Mesenchymal stem cell (in vitro differentiated cells and primary cell): ENCODE results near the gene APBB1IP.
"Not testable (repeated sequence)": the region's sequence is repeated elsewhere in the genome, so short reads cannot be mapped to it uniquely, and the experiment has no call there.

Source experiments
- DNase-seq: peaks from one replicate; pipeline ENCODE4 v3.0.0-alpha.2; 2013
- H2AFZ ChIP-seq: one replicate; pipeline ENCODE4 v1.6.1; 2013; ENCODE audit warnings: low read depth, mild to moderate bottlenecking, control low read depth, inconsistent platforms, low read length, moderate library complexity
- H2AK5ac ChIP-seq: 2 replicates; pipeline ENCODE4 v1.6.1; 2013; ENCODE audit warnings: low read length, moderate library complexity, mild to moderate bottlenecking, inconsistent platforms; ENCODE audit not compliant: severe bottlenecking
- H2BK120ac ChIP-seq: one replicate; pipeline ENCODE4 v1.6.1; 2013; ENCODE audit warnings: low read depth, mild to moderate bottlenecking, inconsistent platforms, low read length, moderate library complexity
- H2BK12ac ChIP-seq, 2 experiments: one replicate each; pipeline ENCODE4 v1.6.1; 2013; ENCODE audit warnings: inconsistent platforms in 2 of 2, low read length in 2 of 2, mild to moderate bottlenecking in 2 of 2, moderate library complexity in 2 of 2, control low read depth in 1 of 2
- H2BK15ac ChIP-seq: one replicate; pipeline ENCODE4 v1.6.1; 2013; ENCODE audit warnings: mild to moderate bottlenecking, low read depth, inconsistent platforms; ENCODE audit not compliant: poor library complexity, severe bottlenecking
- H2BK5ac ChIP-seq: 2 replicates; pipeline ENCODE4 v1.6.1; 2013; ENCODE audit warnings: low read depth, mild to moderate bottlenecking, low read length, control low read depth, inconsistent platforms; ENCODE audit not compliant: poor library complexity, severe bottlenecking
- H3K14ac ChIP-seq, 2 experiments: one replicate each; pipeline ENCODE4 v1.6.1; 2013; ENCODE audit warnings: inconsistent platforms in 2 of 2, low read length in 2 of 2, control low read depth in 1 of 2, mild to moderate bottlenecking in 1 of 2, moderate library complexity in 1 of 2
- H3K18ac ChIP-seq, 2 experiments: one replicate each; pipeline ENCODE4 v1.6.1; 2013; ENCODE audit warnings: inconsistent platforms in 2 of 2, low read length in 2 of 2, control low read depth in 1 of 2, low read depth in 1 of 2, mild to moderate bottlenecking in 1 of 2
- H3K23ac ChIP-seq, 2 experiments: one replicate each; pipeline ENCODE4 v1.6.1; 2013; ENCODE audit warnings: inconsistent platforms in 2 of 2, low read length in 2 of 2, mild to moderate bottlenecking in 2 of 2, moderate library complexity in 2 of 2, control low read depth in 1 of 2
- H3K27ac ChIP-seq: 2 replicates; pipeline ENCODE4 v1.5.1; 2013; ENCODE audit warnings: mild to moderate bottlenecking, moderate library complexity, low read length, control low read depth, inconsistent platforms; ENCODE audit not compliant: poor library complexity, severe bottlenecking
- H3K27me3 ChIP-seq, 2 experiments: 2 replicates each; pipeline versions ENCODE4 v1.6.1 to v1.7.0; 2013; ENCODE audit warnings: low read length in 2 of 2, mild to moderate bottlenecking in 2 of 2, moderate library complexity in 2 of 2, control low read depth in 1 of 2, inconsistent platforms in 1 of 2; ENCODE audit not compliant: control insufficient read depth in 1 of 2, insufficient read depth in 1 of 2
- H3K36me3 ChIP-seq, 2 experiments: 2 replicates each; pipeline versions ENCODE4 v1.6.1 to v1.7.0; 2013; ENCODE audit warnings: low read length in 2 of 2, control low read depth in 1 of 2, inconsistent platforms in 1 of 2, low read depth in 1 of 2, mild to moderate bottlenecking in 1 of 2; ENCODE audit not compliant: insufficient read depth in 2 of 2, control insufficient read depth in 1 of 2
- H3K4ac ChIP-seq, 2 experiments: one replicate each; pipeline ENCODE4 v1.6.1; 2013; ENCODE audit warnings: inconsistent platforms in 2 of 2, low read length in 2 of 2, mild to moderate bottlenecking in 2 of 2, moderate library complexity in 2 of 2, control low read depth in 1 of 2, low read depth in 1 of 2
- H3K4me1 ChIP-seq: 2 replicates; pipeline ENCODE4 v1.6.1; 2013; ENCODE audit warnings: low read depth, low read length, control low read depth; ENCODE audit not compliant: control insufficient read depth, insufficient read depth
- H3K4me2 ChIP-seq: 2 replicates; pipeline ENCODE4 v1.6.1; 2013; ENCODE audit warnings: low read length, mild to moderate bottlenecking, inconsistent platforms; ENCODE audit not compliant: poor library complexity, severe bottlenecking
- H3K4me3 ChIP-seq, 2 experiments: 2 replicates each; pipeline versions ENCODE4 v1.5.1 to v1.7.0; 2013; ENCODE audit warnings: low read length in 2 of 2, mild to moderate bottlenecking in 2 of 2, control low read depth in 1 of 2, low read depth in 1 of 2; ENCODE audit not compliant: insufficient read depth in 1 of 2
- H3K79me1 ChIP-seq: replicated peaks from 2 replicates; pipeline ENCODE4 v1.6.1; 2013; ENCODE audit warnings: mild to moderate bottlenecking, control low read depth, low read length, inconsistent platforms; ENCODE audit not compliant: poor library complexity, severe bottlenecking
- H3K9ac ChIP-seq: 2 replicates; pipeline ENCODE4 v1.7.0; 2013; ENCODE audit warnings: mild to moderate bottlenecking, low read length, moderate library complexity
- H3K9me3 ChIP-seq: 2 replicates; pipeline ENCODE4 v1.7.0; 2013; ENCODE audit warnings: mild to moderate bottlenecking, low read length; ENCODE audit not compliant: control insufficient read depth
- H4K8ac ChIP-seq: one replicate; pipeline ENCODE4 v1.6.1; 2013; ENCODE audit warnings: inconsistent platforms, mild to moderate bottlenecking, low read length, moderate library complexity
- H4K91ac ChIP-seq: one replicate; pipeline ENCODE4 v1.6.1; 2013; ENCODE audit warnings: mild to moderate bottlenecking, low read length, inconsistent platforms
- WGBS: methylation state at CpG from one replicate; pipeline ENCODE4 v1.1.7; 2013; ENCODE audit warnings: mixed read lengths; 5-methylcytosine and 5-hydroxymethylcytosine counted together

Gene APBB1IP

GRCh38 chr10:26504429-26504828 is 66.3 kb downstream of the APBB1IP start:
- not testable (repeated sequence) for H3K18ac ChIP-seq, H3K9ac ChIP-seq, H2AK5ac ChIP-seq, H2BK15ac ChIP-seq, H3K23ac ChIP-seq, DNase-seq, H3K27me3 ChIP-seq, H4K8ac ChIP-seq, H3K4me2 ChIP-seq, H2BK120ac ChIP-seq, H2BK12ac ChIP-seq, H2BK5ac ChIP-seq, H3K79me1 ChIP-seq, H3K9me3 ChIP-seq, H3K4ac ChIP-seq, H3K14ac ChIP-seq, H4K91ac ChIP-seq, H3K4me1 ChIP-seq, H2AFZ ChIP-seq, H3K27ac ChIP-seq, H3K4me3 ChIP-seq
- peaks cover 0 to 78% of the 10 kb centered on the region in 2 experiments for H3K36me3 ChIP-seq
- WGBS, result 91% methylated on average over 10 of the region's 10 CpGs

DNA sequence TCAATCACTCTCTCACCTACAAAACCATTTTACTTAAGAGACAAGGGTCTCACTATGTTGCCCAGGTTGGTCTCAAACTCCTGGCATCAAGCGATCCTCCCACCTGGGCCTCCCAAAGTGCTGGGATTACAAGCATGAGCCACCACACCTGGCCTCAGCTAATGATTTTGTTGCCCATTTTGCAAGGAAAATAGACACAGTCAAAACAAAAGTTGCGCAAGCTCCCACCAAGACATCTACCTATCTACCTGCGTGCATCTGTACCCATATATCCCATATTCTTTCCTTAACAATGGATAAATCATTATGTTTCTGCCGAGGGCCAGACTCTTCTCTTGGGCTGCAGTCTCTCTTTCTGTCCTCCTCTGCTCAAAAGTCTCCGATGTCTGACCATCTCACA is 67.3 kb downstream of the APBB1IP start:
- no peaks in the 10 kb centered on the region for H3K27me3 ChIP-seq
- no peak overlapping the region for H2BK5ac ChIP-seq
- no peak overlapping the region for H3K4me2 ChIP-seq
- H4K8ac ChIP-seq, result no peak overlapping the region
- no peak overlapping the region for H3K14ac ChIP-seq
- no peak overlapping the region for H3K23ac ChIP-seq
- no peaks in the 10 kb centered on the region for H3K4me1 ChIP-seq
- H2AK5ac ChIP-seq, result no peak overlapping the region
- no peak overlapping the region for H3K4me3 ChIP-seq
- H2BK15ac ChIP-seq, result no peak overlapping the region
- no peak overlapping the region for H2BK120ac ChIP-seq
- H3K9ac ChIP-seq, result no peak overlapping the region
- no peak overlapping the region for H3K18ac ChIP-seq
- no peak overlapping the region for H3K27ac ChIP-seq
- H3K9me3 ChIP-seq, result no peaks in the 10 kb centered on the region
- peaks cover 0 to 81% of the 10 kb centered on the region in 2 experiments for H3K36me3 ChIP-seq
- H4K91ac ChIP-seq, result no peak overlapping the region
- no peak overlapping the region for H2BK12ac ChIP-seq
- no peaks in the 10 kb centered on the region for H3K79me1 ChIP-seq
- no peak for DNase-seq
- WGBS, result 88% methylated on average over 5 of the region's 5 CpGs
- no peak overlapping the region for H2AFZ ChIP-seq
- H3K4ac ChIP-seq, result no peak overlapping the region

GRCh38 chr10:26506736-26507135 is 68.6 kb downstream of the APBB1IP start:
- H2AFZ ChIP-seq, result no peak overlapping the region
- peaks cover 5% of the 10 kb centered on the region for H3K9me3 ChIP-seq
- H4K8ac ChIP-seq, result no peak overlapping the region
- no peak overlapping the region for H3K23ac ChIP-seq
- H3K27ac ChIP-seq, result no peak overlapping the region
- H4K91ac ChIP-seq, result no peak overlapping the region
- no peak overlapping the region for H2AK5ac ChIP-seq
- peaks cover 0 to 80% of the 10 kb centered on the region in 2 experiments for H3K36me3 ChIP-seq
- H3K27me3 ChIP-seq, result no peaks in the 10 kb centered on the region
- 62% methylated on average over 3 of the region's 3 CpGs for WGBS
- no peak overlapping the region for H3K14ac ChIP-seq
- no peak overlapping the region for H3K4me2 ChIP-seq
- DNase-seq, result no peak
- H2BK15ac ChIP-seq, result no peak overlapping the region
- no peak overlapping the region for H3K4me3 ChIP-seq
- no peak overlapping the region for H3K4ac ChIP-seq
- no peak overlapping the region for H3K9ac ChIP-seq
- no peak overlapping the region for H2BK120ac ChIP-seq
- H3K18ac ChIP-seq, result no peak overlapping the region
- no peak overlapping the region for H2BK12ac ChIP-seq
- H3K79me1 ChIP-seq, result no peaks in the 10 kb centered on the region
- no peaks in the 10 kb centered on the region for H3K4me1 ChIP-seq
- no peak overlapping the region for H2BK5ac ChIP-seq

DNA sequence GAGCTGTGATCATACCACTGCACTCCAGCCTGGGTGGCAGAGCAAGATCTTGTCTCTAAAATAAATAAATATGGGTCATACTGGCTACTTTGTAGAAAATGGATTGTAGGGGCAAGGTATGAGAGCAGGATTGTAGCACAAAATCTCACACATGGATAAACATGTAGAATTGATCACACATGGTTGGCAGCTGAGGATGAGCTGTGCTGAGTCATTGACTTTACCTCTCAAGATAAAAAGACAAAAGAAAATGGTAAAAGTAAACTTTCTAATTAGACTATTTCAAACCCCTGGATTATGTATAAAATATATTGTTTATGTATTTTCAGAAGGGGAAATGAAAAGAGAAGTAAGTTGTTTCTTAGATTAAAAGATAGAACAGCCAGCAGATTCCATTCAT is 69.3 kb downstream of the APBB1IP start:
- Histone ChIP-seq H2BK12ac (no peak overlapping the region), H2BK15ac (no peak overlapping the region), H3K4ac (no peak overlapping the region), H2AFZ (no peak overlapping the region), H3K4me3 (no peak overlapping the region), H3K79me1 (no peaks in the 10 kb centered on the region), H3K27ac (no peak overlapping the region), H3K4me2 (no peak overlapping the region), H2AK5ac (no peak overlapping the region), H2BK5ac (no peak overlapping the region), H3K4me1 (no peaks in the 10 kb centered on the region), H4K91ac (no peak overlapping the region), H3K9me3 (peaks cover 12% of the 10 kb centered on the region), H3K18ac (no peak overlapping the region), H3K27me3 (no peaks in the 10 kb centered on the region), H3K36me3 (peaks cover 0 to 82% of the 10 kb centered on the region in 2 experiments), H3K9ac (no peak overlapping the region), H4K8ac (no peak overlapping the region), H3K23ac (no peak overlapping the region), H2BK120ac (no peak overlapping the region), H3K14ac (no peak overlapping the region)
- DNase-seq, result no peak
